HG03280 (cell line): ENCODE results near the gene FHOD3.
A peak's percentile ranks its signal among the peaks of the same experiment; 100 is the strongest.

ENCODE experiments used
- ATAC-seq: cut with Tn5 transposase; IDR thresholded peaks from one replicate; pipeline ENCODE4 v1.9.1; 2021; ENCODE audit warnings: mild to moderate bottlenecking, moderate library complexity; ENCODE audit not compliant: unreplicated experiment

FHOD3 gene

GRCh38 chr18:36610661-36611060 is 313.1 kb downstream of the FHOD3 start:
- ATAC-seq = no peak

GRCh38 chr18:36613069-36613468 is 315.6 kb downstream of the FHOD3 start:
- ATAC-seq = no peak

DNA sequence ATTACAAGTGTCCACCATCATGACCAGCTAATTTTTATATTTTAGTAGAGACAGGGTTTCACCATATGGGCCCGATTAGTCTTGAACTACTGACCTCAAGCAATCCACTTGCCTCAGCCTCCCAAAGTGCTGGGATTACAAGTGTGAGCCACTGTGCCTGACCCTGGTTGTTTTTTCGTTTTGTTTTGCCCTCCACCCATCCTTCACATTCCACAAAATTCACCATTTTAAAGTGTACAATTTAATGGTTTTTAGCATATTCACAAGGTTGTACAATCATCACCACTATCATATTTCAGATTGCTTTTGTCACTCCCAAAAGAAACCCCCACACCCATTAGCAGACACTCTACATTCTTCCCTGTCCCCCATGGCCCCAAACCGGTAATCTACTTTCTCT is 316.3 kb downstream of the FHOD3 start:
- ATAC-seq = no peak

DNA sequence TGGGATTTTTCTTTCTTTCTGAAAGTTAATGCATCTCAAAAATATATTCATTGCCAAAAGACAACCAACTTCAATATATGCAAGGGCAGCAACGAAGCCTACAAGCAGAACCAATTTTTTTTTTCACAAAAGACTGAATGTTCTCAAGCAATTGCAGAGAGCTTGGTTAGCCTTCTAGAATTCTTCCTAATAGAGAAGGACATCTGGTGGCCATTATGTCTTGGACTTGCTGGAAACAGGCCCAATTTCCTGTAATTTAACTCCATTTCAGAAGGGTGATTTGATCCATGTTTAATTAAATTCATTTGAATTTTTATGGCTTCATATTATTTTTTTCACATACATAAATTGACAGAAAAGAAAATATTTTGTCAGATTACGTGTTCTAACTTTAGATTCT is 323.3 kb downstream of the FHOD3 start:
- no peak for ATAC-seq

GRCh38 chr18:36622610-36623009 is 325.1 kb downstream of the FHOD3 start:
- no peak for ATAC-seq

DNA sequence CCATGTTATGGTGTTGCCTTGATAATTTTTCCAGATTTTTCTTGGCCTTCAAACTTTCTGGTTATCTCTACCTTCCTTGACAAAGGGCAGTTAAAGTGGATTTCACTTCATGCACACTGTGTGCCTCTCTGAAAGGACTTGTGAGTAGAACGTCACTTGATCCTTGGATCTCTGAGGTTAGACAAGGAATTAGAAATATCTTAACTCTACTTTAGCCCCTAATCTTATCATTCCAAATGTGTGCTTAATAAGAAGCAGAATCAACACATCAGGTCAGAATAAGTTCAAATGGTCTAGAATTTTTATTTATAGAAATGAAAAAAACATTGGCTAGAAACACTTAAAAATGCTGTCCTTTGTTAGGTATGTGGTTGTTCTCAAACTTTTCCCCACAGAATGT is 325.6 kb downstream of the FHOD3 start:
- no peak for ATAC-seq

GRCh38 chr18:36623681-36624190 is 326.2 kb downstream of the FHOD3 start:
- ATAC-seq = no peak

DNA sequence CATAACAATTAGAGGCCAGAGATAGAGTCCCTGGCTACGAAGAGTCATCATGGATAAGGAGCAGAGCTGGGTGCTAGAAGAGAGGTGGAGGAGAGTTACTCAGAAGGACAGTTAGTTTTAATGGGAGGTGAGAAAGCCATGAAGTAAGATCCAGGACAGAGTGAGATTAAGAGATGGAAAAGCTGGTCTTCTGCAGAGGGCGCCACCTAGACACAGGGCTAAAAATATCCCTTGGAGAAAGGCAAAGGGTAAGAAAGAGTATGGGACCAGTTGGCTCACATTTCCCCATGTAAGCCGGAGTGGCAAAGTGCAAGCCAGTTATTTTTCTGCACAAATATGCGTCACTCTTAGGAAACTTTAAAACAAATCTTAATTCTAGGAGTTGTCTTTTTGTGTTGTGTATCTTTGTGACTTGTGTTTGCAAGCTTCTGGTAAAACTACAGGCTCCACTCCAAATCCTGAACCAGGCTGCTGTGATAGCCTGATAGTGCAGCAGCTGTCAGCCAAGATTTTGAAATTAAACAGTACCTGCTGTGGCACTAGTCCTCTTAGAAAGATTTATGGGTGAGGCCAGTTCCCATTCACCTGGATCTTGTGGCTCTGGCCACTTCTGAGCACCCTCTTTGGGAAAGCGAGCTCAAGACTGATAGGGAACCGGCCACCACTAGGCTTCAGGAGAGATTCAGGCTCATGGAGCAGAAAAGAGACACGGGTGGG is 327.1 kb downstream of the FHOD3 start:
- no peak for ATAC-seq

GRCh38 chr18:36625386-36625785 is 327.9 kb downstream of the FHOD3 start:
- no peak for ATAC-seq

GRCh38 chr18:36627637-36628036 is 330.1 kb downstream of the FHOD3 start:
- no peak for ATAC-seq

GRCh38 chr18:36628435-36629137 is 331.1 kb downstream of the FHOD3 start:
- ATAC-seq = no peak

DNA sequence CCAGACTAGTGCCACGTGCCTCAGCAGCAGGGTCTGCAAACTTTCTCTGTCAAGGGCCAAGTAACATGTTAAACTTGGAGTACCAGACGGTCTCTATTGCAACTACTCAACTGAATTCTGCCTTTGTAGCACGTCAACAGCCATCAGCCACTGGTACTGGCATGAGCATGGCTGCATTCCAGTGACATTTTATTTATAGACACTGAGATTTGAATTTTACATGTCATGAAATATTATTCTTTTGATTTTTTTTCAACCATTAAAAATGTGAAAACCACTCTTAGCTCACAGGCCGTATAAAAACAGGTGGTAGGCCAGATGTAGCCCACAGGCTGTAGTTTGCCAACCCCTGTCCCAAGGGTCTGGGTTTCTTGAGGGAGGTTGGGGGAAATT is 331.6 kb downstream of the FHOD3 start:
- no peak for ATAC-seq

DNA sequence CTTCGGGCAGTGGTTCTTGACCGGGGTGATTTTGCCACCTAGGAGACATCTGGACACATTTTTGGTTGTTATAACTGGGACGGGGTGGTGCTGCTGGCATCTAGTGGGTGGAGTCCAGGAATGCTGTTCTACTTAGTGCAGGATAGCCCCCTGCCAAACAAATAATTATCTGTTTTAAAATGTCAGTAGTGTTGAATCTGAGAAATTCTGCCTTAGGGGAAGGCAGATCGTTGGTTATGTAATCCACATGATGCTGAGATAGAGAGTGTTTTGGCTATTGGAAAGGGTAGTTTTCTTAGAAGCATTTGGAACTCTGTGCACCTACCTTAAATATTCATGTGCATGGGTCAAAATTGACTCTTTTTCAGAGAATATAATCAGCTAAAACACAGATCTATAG is 332.3 kb downstream of the FHOD3 start:
- no peak for ATAC-seq

DNA sequence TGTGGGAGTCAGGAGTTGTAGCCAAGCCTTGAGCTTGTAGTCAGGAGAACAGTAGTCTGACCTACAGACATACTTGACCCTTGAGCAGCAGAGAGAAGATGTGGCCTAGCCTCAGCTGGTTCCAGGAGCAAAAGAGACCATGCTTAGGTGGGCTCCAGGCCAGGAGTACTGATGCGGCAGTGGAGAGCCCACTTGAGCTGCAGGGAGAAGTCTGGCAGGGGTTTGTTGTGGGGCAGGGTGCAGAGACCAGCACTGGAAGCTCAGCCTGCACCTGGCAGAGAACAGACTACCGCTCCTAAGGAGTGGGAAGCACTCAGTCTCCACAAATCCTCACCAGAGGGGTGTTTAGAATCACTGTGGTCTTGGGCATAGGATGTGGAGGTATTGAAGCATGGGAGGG is 333.4 kb downstream of the FHOD3 start:
- no peak for ATAC-seq

DNA sequence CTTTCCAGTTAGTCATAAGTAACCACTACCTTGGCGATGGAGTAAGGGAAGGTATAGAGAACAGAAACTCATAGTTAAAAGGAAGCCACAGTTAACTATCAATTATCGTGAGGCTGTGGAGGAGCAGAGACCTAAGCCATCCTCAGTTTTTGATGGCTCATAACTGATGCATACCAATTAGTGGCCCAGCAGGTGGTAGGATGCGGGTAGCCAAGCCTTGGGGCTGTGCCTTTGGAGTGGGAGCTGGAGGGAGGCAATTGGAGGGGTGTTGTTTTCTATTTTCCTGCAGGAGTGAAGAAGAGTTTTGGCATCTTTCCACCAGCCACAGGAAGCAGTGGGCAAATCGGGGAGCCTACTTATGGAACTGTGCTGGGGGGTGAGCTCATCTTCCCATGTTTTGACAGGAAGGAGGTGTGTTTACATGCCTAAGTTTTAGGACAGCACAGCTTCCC is 336.5 kb downstream of the FHOD3 start:
- no peak for ATAC-seq

- no peak for ATAC-seq
Measured at GRCh38 chr18:36634573-36635216, 337.2 kb downstream of the FHOD3 start.

GRCh38 chr18:36635414-36636096 is 338.0 kb downstream of the FHOD3 start:
- no peak for ATAC-seq

GRCh38 chr18:36636237-36636817 is 338.8 kb downstream of the FHOD3 start:
- no peak for ATAC-seq

- ATAC-seq = peak; percentile 92
Measured at GRCh38 chr18:36638224-36638623, 340.7 kb downstream of the FHOD3 start.

- ATAC-seq = no peak
Measured at GRCh38 chr18:36640021-36640952, 342.8 kb downstream of the FHOD3 start.
